HEK293T (cell line): ENCODE measurements around the gene BMP8A.
"Not testable (repeated sequence)": the region's sequence is repeated elsewhere in the genome, so short reads cannot be mapped to it uniquely, and the experiment has no call there.

ENCODE experiments used
- CTCF ChIA-PET: fragments of 350-600 bp; formaldehyde crosslinking; extraction: SDS; loops from one replicate; lab custom pipeline; 2021; ENCODE audit warnings: antibody characterized with exemption, inconsistent platforms; lab: Yijun Ruan, JAX
- POLR2A ChIA-PET: fragments of 350-600 bp; formaldehyde crosslinking; extraction: SDS; loops from one replicate; lab custom pipeline; 2020; ENCODE audit warnings: antibody characterized with exemption, inconsistent platforms; lab: Yijun Ruan, JAX
- DNase-seq: peaks from one replicate; pipeline ENCODE4 v3.0.0; 2012; ENCODE audit warnings: mixed read lengths; ENCODE audit errors: extremely low spot score
- ARNT ChIP-seq: fragments of 450-650 bp; IDR thresholded peaks from 2 replicates; pipeline ENCODE4 v1.6.1; 2017; ENCODE audit warnings: mild to moderate bottlenecking
- BHLHE40 ChIP-seq: fragments of 450-650 bp; IDR thresholded peaks from 2 replicates; pipeline ENCODE4 v1.6.1; 2016; ENCODE audit warnings: mild to moderate bottlenecking, moderate library complexity, borderline replicate concordance
- CTBP1 ChIP-seq: fragments of 450-650 bp; IDR thresholded peaks from 2 replicates; pipeline ENCODE4 v1.6.1; 2016; ENCODE audit warnings: borderline replicate concordance
- ELF4 ChIP-seq: fragments of 450-650 bp; IDR thresholded peaks from 2 replicates; pipeline ENCODE4 v1.6.1; 2017; ENCODE audit warnings: antibody characterized with exemption
- FOXA1 ChIP-seq: fragments of 450-650 bp; IDR thresholded peaks from 2 replicates; pipeline ENCODE4 v1.6.1; 2016; ENCODE audit warnings: mild to moderate bottlenecking
- FOXK2 ChIP-seq: fragments of 450-650 bp; IDR thresholded peaks from 2 replicates; pipeline ENCODE4 v1.6.1; 2016; ENCODE audit warnings: mild to moderate bottlenecking
- FOXM1 ChIP-seq: fragments of 450-650 bp; IDR thresholded peaks from 2 replicates; pipeline ENCODE4 v1.6.1; 2017; ENCODE audit warnings: mild to moderate bottlenecking, borderline replicate concordance
- HDGF ChIP-seq: fragments of 450-650 bp; IDR thresholded peaks from 2 replicates; pipeline ENCODE4 v1.6.1; 2017; ENCODE audit warnings: antibody characterized with exemption, borderline replicate concordance
- L3MBTL2 ChIP-seq: fragments of 450-650 bp; conservative IDR thresholded peaks from 2 replicates; pipeline ENCODE4 v1.6.1; 2016; ENCODE audit warnings: mild to moderate bottlenecking
- LEF1 ChIP-seq: fragments of 450-650 bp; IDR thresholded peaks from 2 replicates; pipeline ENCODE4 v1.6.1; 2017; ENCODE audit warnings: mild to moderate bottlenecking, borderline replicate concordance
- NFRKB ChIP-seq: fragments of 450-650 bp; IDR thresholded peaks from 2 replicates; pipeline ENCODE4 v1.6.1; 2016; ENCODE audit warnings: mild to moderate bottlenecking, moderate library complexity
- SP1 ChIP-seq: fragments of 450-650 bp; IDR thresholded peaks from 2 replicates; pipeline ENCODE4 v1.6.1; 2017
- SUZ12 ChIP-seq: fragments of 450-650 bp; IDR thresholded peaks from 2 replicates; pipeline ENCODE4 v1.6.1; 2016; ENCODE audit warnings: mild to moderate bottlenecking
- TARDBP ChIP-seq: fragments of 450-650 bp; IDR thresholded peaks from 2 replicates; pipeline ENCODE4 v1.6.1; 2016
- ZNF384 ChIP-seq: fragments of 450-650 bp; IDR thresholded peaks from 2 replicates; pipeline ENCODE4 v1.6.1; 2016
- TF ChIP-seq, protein P1 (sequence below): fragments of 450-650 bp; IDR thresholded peaks from 2 replicates; pipeline ENCODE4 v1.6.1; 2016

The BMP8A gene

GRCh38 chr1:39488012-39488545, 3.4 kb upstream of the BMP8A start:
- POLR2A ChIA-PET: no interaction called here
- no peak for TF ChIP-seq NFRKB
- TF ChIP-seq SP1: no peak
- TF ChIP-seq FOXK2: no peak
- TF ChIP-seq LEF1: no peak
- no peak for TF ChIP-seq ELF4
- TF ChIP-seq BHLHE40: no peak
- no peak for TF ChIP-seq HDGF
- no peak for TF ChIP-seq SUZ12
- no peak for TF ChIP-seq TARDBP
- no peak for TF ChIP-seq CTBP1
- TF ChIP-seq ARNT: no peak
- no peak for DNase-seq
- CTCF ChIA-PET: interaction anchor here (1.1 kb wide), 1 partner anchor 51 kb away, joined by 5 read pairs; no protein-coding TSS in a partner anchor

GRCh38 chr1:39488793-39489566, 2.5 kb upstream of the BMP8A start:
- DNase-seq: no peak
- TF ChIP-seq HDGF (no peak), NFRKB (no peak), ARNT (no peak), FOXK2 (no peak)
- CTCF ChIA-PET: interaction anchor here (0.5 to 1.4 kb wide), 3 partner anchors 13 to 376 kb away, joined by 3 to 6 read pairs (median 3); no protein-coding TSS in a partner anchor
- POLR2A ChIA-PET: interaction anchor here (0.9 kb wide), 1 partner anchor 204 kb away, joined by 3 read pairs; no protein-coding TSS in a partner anchor

DNA sequence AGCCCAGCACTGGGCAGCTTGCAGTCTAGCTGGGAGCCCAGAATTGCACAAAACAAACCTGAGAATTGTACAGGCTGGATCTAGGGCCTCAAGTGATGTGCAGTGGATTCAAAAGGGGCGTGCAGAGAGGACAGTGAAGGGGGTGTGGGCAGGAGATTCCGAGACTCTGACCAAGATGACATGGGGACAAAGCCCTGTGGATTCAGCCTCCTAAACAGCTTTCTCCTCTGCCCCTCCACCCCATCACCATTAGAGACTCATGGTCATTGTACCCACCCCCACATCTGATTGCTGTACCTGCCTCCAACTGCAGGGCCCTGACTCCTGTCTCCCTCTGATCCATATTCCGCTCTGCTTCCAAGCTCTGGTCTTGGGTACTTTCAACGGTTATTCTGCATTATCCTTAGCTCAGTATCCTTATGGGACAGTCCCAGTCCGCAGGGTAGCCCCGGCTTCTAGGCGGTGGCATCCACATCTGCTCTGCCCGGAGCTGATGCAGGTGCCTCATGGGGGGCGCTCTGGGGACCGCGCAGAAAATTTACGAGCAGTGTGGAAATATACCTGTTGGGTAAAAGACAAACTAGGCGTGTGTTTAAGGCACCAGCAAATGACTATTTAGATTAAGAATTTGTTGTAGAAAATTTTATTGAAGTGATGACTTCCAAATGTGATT, 1.7 kb upstream of the BMP8A start:
- no peak for DNase-seq
- TF ChIP-seq FOXA1: no peak
- TF ChIP-seq NFRKB: no peak
- TF ChIP-seq FOXK2: no peak
- TF ChIP-seq L3MBTL2: no peak
- TF ChIP-seq TARDBP: no peak
- TF ChIP-seq FOXM1: no peak
- TF ChIP-seq ELF4: no peak
- no peak for TF ChIP-seq HDGF
- TF ChIP-seq ARNT: no peak
- TF ChIP-seq LEF1: no peak
- no peak for TF ChIP-seq ZNF384
- TF ChIP-seq CTBP1: no peak
- no peak for TF ChIP-seq SP1
- no peak for TF ChIP-seq SUZ12
- ChIA-PET CTCF (interaction anchor here (0.5 to 1.4 kb wide), 4 partner anchors 13 to 376 kb away, joined by 3 to 6 read pairs (median 3); no protein-coding TSS in a partner anchor), POLR2A (interaction anchor here (0.9 kb wide), 1 partner anchor 203 kb away, joined by 3 read pairs; no protein-coding TSS in a partner anchor)

- no peak for DNase-seq
- TF ChIP-seq TARDBP (no peak), CTBP1 (no peak), LEF1 (no peak), ZNF384 (no peak), NFRKB (no peak), SUZ12 (no peak), ARNT (no peak), BHLHE40 (no peak), ELF4 (no peak), FOXA1 (no peak), FOXK2 (no peak), HDGF (no peak), SP1 (no peak), L3MBTL2 (no peak), FOXM1 (no peak)
- TF ChIP-seq, protein P1, sequence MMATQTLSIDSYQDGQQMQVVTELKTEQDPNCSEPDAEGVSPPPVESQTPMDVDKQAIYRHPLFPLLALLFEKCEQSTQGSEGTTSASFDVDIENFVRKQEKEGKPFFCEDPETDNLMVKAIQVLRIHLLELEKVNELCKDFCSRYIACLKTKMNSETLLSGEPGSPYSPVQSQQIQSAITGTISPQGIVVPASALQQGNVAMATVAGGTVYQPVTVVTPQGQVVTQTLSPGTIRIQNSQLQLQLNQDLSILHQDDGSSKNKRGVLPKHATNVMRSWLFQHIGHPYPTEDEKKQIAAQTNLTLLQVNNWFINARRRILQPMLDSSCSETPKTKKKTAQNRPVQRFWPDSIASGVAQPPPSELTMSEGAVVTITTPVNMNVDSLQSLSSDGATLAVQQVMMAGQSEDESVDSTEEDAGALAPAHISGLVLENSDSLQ: no peak
- ChIA-PET POLR2A (no interaction called here), CTCF (interaction anchor here (0.6 kb wide), 1 partner anchor 226 kb away, joined by 3 read pairs; no protein-coding TSS in a partner anchor)
Measured at GRCh38 chr1:39490596-39491145, 765 bp upstream of the BMP8A start.

GRCh38 chr1:39492118-39493042, 944 bp downstream of the BMP8A start:
- POLR2A ChIA-PET, CTCF ChIA-PET, DNase-seq: not testable (repeated sequence)

GRCh38 chr1:39493043-39493810, 1.8 kb downstream of the BMP8A start:
- CTCF ChIA-PET, POLR2A ChIA-PET, DNase-seq: not testable (repeated sequence)
